Amniotic stem cell (primary cell): Measurements from ENCODE around the gene PDK2.

Experiments used
- DNase-seq: peaks from one replicate; lab custom pipeline; 2025; lab: John Stamatoyannopoulos, UW

Gene PDK2

GRCh38 chr17:50149417-50150353 is 54.5 kb downstream of the PDK2 start:
- DNase-seq, result no peak

- DNase-seq, result no peak
Measured at GRCh38 chr17:50150354-50151040, 55.3 kb downstream of the PDK2 start, which contains the start of gene PPP1R9B. TSS of gene PPP1R9B (minus strand) at chr17:50150677. CDS start at chr17:50150513, 164 bp downstream.

GRCh38 chr17:50151041-50151936 is 56.1 kb downstream of the PDK2 start:
- peak; percentile 82 for DNase-seq

GRCh38 chr17:50151937-50152547 is 56.9 kb downstream of the PDK2 start:
- peak; percentile 60 for DNase-seq

GRCh38 chr17:50152736-50153135 is 57.6 kb downstream of the PDK2 start:
- no peak for DNase-seq

- DNase-seq, result no peak
Measured at GRCh38 chr17:50153650-50154575, 58.8 kb downstream of the PDK2 start.

- no peak for DNase-seq
Measured at GRCh38 chr17:50154604-50155003, 59.5 kb downstream of the PDK2 start.

- DNase-seq, result no peak
Measured at GRCh38 chr17:50155115-50155819, 60.1 kb downstream of the PDK2 start.

- no peak for DNase-seq
Measured at GRCh38 chr17:50157891-50158290, 62.7 kb downstream of the PDK2 start.

- DNase-seq, result peak; percentile 90
Measured at GRCh38 chr17:50161023-50161910, 66.1 kb downstream of the PDK2 start.
